GM19035 (cell line): ENCODE results near the gene SCARB1.

Source experiments
- ATAC-seq: cut with Tn5 transposase; IDR thresholded peaks from one replicate; pipeline ENCODE4 v1.9.1; 2021; ENCODE audit not compliant: unreplicated experiment

Gene SCARB1

GRCh38 chr12:124844411-124845397 lies 19.0 kb downstream of the SCARB1 start:
- no peak for ATAC-seq

- ATAC-seq: no peak
These were observed 20.7 kb downstream of the SCARB1 start for GRCh38 chr12:124842800-124843510.

- ATAC-seq: no peak
These were observed 21.5 kb downstream of the SCARB1 start for GRCh38 chr12:124842073-124842749.

GRCh38 chr12:124841558-124841945 lies 22.1 kb downstream of the SCARB1 start:
- no peak for ATAC-seq

GRCh38 chr12:124837958-124838803 lies 25.5 kb downstream of the SCARB1 start:
- ATAC-seq: no peak

GRCh38 chr12:124837249-124837897 lies 26.3 kb downstream of the SCARB1 start:
- no peak for ATAC-seq

GRCh38 chr12:124836759-124837158 lies 26.9 kb downstream of the SCARB1 start:
- no peak for ATAC-seq

- no peak for ATAC-seq
These were observed 27.8 kb downstream of the SCARB1 start for GRCh38 chr12:124835656-124836410.

- no peak for ATAC-seq
These were observed 28.8 kb downstream of the SCARB1 start for GRCh38 chr12:124834822-124835221.

- ATAC-seq: no peak
These were observed 30.0 kb downstream of the SCARB1 start for GRCh38 chr12:124833693-124834122.

- no peak for ATAC-seq
These were observed 30.8 kb downstream of the SCARB1 start for GRCh38 chr12:124832856-124833255.

GRCh38 chr12:124831590-124831989 lies 32.1 kb downstream of the SCARB1 start:
- no peak for ATAC-seq

- ATAC-seq: no peak
These were observed 33.4 kb downstream of the SCARB1 start for GRCh38 chr12:124830306-124830705.

GRCh38 chr12:124829708-124830304 lies 33.9 kb downstream of the SCARB1 start:
- ATAC-seq: no peak

- no peak for ATAC-seq
These were observed 34.5 kb downstream of the SCARB1 start for GRCh38 chr12:124829008-124829707.

- no peak for ATAC-seq
These were observed 35.2 kb downstream of the SCARB1 start for GRCh38 chr12:124828264-124829007.

GRCh38 chr12:124827588-124828184 lies 36.0 kb downstream of the SCARB1 start:
- ATAC-seq: no peak
